GM12865 (cell line): ENCODE data around the gene C1orf21.

Experiments
- DNase-seq: peaks from one replicate; pipeline ENCODE4 v3.0.0; 2010; ENCODE audit warnings: low read depth
- H3K4me3 ChIP-seq: 2 replicates; pipeline ENCODE4 v1.5.1; 2011; ENCODE audit warnings: mild to moderate bottlenecking, low read depth, low read length, control low read depth
- CTCF ChIP-seq: IDR thresholded peaks from 2 replicates; pipeline ENCODE4 v1.5.1; 2011; ENCODE audit warnings: low read length, control low read depth, low read depth, inconsistent platforms; ENCODE audit not compliant: insufficient read depth; ENCODE audit errors: missing control alignments

C1orf21 gene

GRCh38 chr1:184399192-184399847 is 12.5 kb downstream of the C1orf21 start:
- DNase-seq, result no peak
- H3K4me3 ChIP-seq, result no peak overlapping the region
- no peak for TF ChIP-seq CTCF

- TF ChIP-seq CTCF, result no peak
- no peak overlapping the region for H3K4me3 ChIP-seq
- DNase-seq, result no peak
Observed at GRCh38 chr1:184403961-184404726, 17.3 kb downstream of the C1orf21 start.

GRCh38 chr1:184404727-184405027 is 17.8 kb downstream of the C1orf21 start:
- H3K4me3 ChIP-seq, result no peak overlapping the region
- DNase-seq, result no peak
- no peak for TF ChIP-seq CTCF

GRCh38 chr1:184405094-184405800 is 18.4 kb downstream of the C1orf21 start:
- DNase-seq, result no peak
- H3K4me3 ChIP-seq, result no peak overlapping the region
- no peak for TF ChIP-seq CTCF

- no peak for TF ChIP-seq CTCF
- no peak overlapping the region for H3K4me3 ChIP-seq
- no peak for DNase-seq
Observed at GRCh38 chr1:184405801-184406142, 18.9 kb downstream of the C1orf21 start.

GRCh38 chr1:184406479-184406878 is 19.6 kb downstream of the C1orf21 start:
- no peak for DNase-seq
- no peak for TF ChIP-seq CTCF
- no peak overlapping the region for H3K4me3 ChIP-seq
